ENCODE results near the gene SNAI1.
"Not testable (repeated sequence)": the region's sequence is repeated elsewhere in the genome, so short reads cannot be mapped to it uniquely, and the experiment has no call there.

Gene SNAI1

GRCh38 chr20:49966861-49967260 lies 15.9 kb upstream of the SNAI1 start:
- Histone ChIP-seq H3K9ac (ENCODE audit: insufficient read length, low read depth) (no peak overlapping the region), H3K4me3 (ENCODE audit: insufficient read length, low read depth) (no peak overlapping the region), H3K4me1 (ENCODE audit: insufficient read depth, insufficient read length) (no peaks in the 10 kb centered on the region), H3K36me3 (ENCODE audit: insufficient read depth, insufficient read length, low read length) (no peaks in the 10 kb centered on the region), H3K27me3 (ENCODE audit: insufficient read depth, insufficient read length) (no peaks in the 10 kb centered on the region), H3K9me3 (ENCODE audit: insufficient read depth, low read length) (no peaks in the 10 kb centered on the region)
- TF ChIP-seq SUZ12 (IDR thresholded peaks at IDR 0.05; ENCODE audit: extremely low read depth, insufficient read depth, insufficient read length) (no peak), YY1 (IDR thresholded peaks at IDR 0.05; ENCODE audit: insufficient read depth, insufficient read length) (no peak), ZNF274 (IDR thresholded peaks at IDR 0.05; ENCODE audit: low read depth, low read length) (no peak)
- no peak for DNase-seq (ENCODE audit: low read depth, low spot score)

- no peak overlapping the region for H3K9ac ChIP-seq (ENCODE audit: insufficient read length, low read depth)
- H3K4me3 ChIP-seq (ENCODE audit: insufficient read length, low read depth), result no peak overlapping the region
- H3K9me3 ChIP-seq (ENCODE audit: insufficient read depth, low read length), result no peaks in the 10 kb centered on the region
- no peak for TF ChIP-seq ZNF274 (IDR thresholded peaks at IDR 0.05; ENCODE audit: low read depth, low read length)
- TF ChIP-seq SUZ12 (IDR thresholded peaks at IDR 0.05; ENCODE audit: extremely low read depth, insufficient read depth, insufficient read length), result no peak
- no peak for TF ChIP-seq YY1 (IDR thresholded peaks at IDR 0.05; ENCODE audit: insufficient read depth, insufficient read length)
- H3K27me3 ChIP-seq (ENCODE audit: insufficient read depth, insufficient read length), result no peaks in the 10 kb centered on the region
- H3K36me3 ChIP-seq (ENCODE audit: insufficient read depth, insufficient read length, low read length), result no peaks in the 10 kb centered on the region
- no peak for DNase-seq (ENCODE audit: low read depth, low spot score)
- no peaks in the 10 kb centered on the region for H3K4me1 ChIP-seq (ENCODE audit: insufficient read depth, insufficient read length)
These were observed 13.5 kb upstream of the SNAI1 start for GRCh38 chr20:49969234-49969633.

- H3K4me3 ChIP-seq (ENCODE audit: insufficient read length, low read depth), result no peak overlapping the region
- DNase-seq (ENCODE audit: low read depth, low spot score), result no peak
These were observed 12.8 kb upstream of the SNAI1 start for GRCh38 chr20:49969946-49970345.

GRCh38 chr20:49970498-49970897 lies 12.3 kb upstream of the SNAI1 start:
- H3K4me3 ChIP-seq (ENCODE audit: insufficient read length, low read depth), result no peak overlapping the region
- H3K36me3 ChIP-seq (ENCODE audit: insufficient read depth, insufficient read length, low read length), result no peaks in the 10 kb centered on the region
- DNase-seq (ENCODE audit: low read depth, low spot score), result no peak
- no peak for TF ChIP-seq ZNF274 (IDR thresholded peaks at IDR 0.05; ENCODE audit: low read depth, low read length)
- TF ChIP-seq YY1 (IDR thresholded peaks at IDR 0.05; ENCODE audit: insufficient read depth, insufficient read length), result no peak
- TF ChIP-seq SUZ12 (IDR thresholded peaks at IDR 0.05; ENCODE audit: extremely low read depth, insufficient read depth, insufficient read length), result no peak
- no peaks in the 10 kb centered on the region for H3K4me1 ChIP-seq (ENCODE audit: insufficient read depth, insufficient read length)
- no peaks in the 10 kb centered on the region for H3K27me3 ChIP-seq (ENCODE audit: insufficient read depth, insufficient read length)
- no peak overlapping the region for H3K9ac ChIP-seq (ENCODE audit: insufficient read length, low read depth)
- H3K9me3 ChIP-seq (ENCODE audit: insufficient read depth, low read length), result no peaks in the 10 kb centered on the region

More at GRCh38 chr20:49969946-49970345, 12.8 kb upstream of the SNAI1 start:
- Histone ChIP-seq H3K4me1 (ENCODE audit: insufficient read depth, insufficient read length) (no peaks in the 10 kb centered on the region), H3K36me3 (ENCODE audit: insufficient read depth, insufficient read length, low read length) (no peaks in the 10 kb centered on the region), H3K27me3 (ENCODE audit: insufficient read depth, insufficient read length) (no peaks in the 10 kb centered on the region), H3K9ac (ENCODE audit: insufficient read length, low read depth) (no peak overlapping the region), H3K9me3 (ENCODE audit: insufficient read depth, low read length) (no peaks in the 10 kb centered on the region)
- TF ChIP-seq SUZ12 (IDR thresholded peaks at IDR 0.05; ENCODE audit: extremely low read depth, insufficient read depth, insufficient read length), result no peak

GRCh38 chr20:49973981-49974380 lies 8.8 kb upstream of the SNAI1 start:
- TF ChIP-seq YY1 (IDR thresholded peaks at IDR 0.05; ENCODE audit: insufficient read depth, insufficient read length), result no peak
- TF ChIP-seq ZNF274 (IDR thresholded peaks at IDR 0.05; ENCODE audit: low read depth, low read length), result no peak
- TF ChIP-seq SUZ12 (IDR thresholded peaks at IDR 0.05; ENCODE audit: extremely low read depth, insufficient read depth, insufficient read length), result no peak
- Histone ChIP-seq H3K4me1 (ENCODE audit: insufficient read depth, insufficient read length) (no peaks in the 10 kb centered on the region), H3K27me3 (ENCODE audit: insufficient read depth, insufficient read length) (no peaks in the 10 kb centered on the region), H3K36me3 (ENCODE audit: insufficient read depth, insufficient read length, low read length) (no peaks in the 10 kb centered on the region), H3K4me3 (ENCODE audit: insufficient read length, low read depth) (no peak overlapping the region), H3K9ac (ENCODE audit: insufficient read length, low read depth) (no peak overlapping the region), H3K9me3 (ENCODE audit: insufficient read depth, low read length) (no peaks in the 10 kb centered on the region)
- no peak for DNase-seq (ENCODE audit: low read depth, low spot score)

GRCh38 chr20:49976542-49976941 lies 6.2 kb upstream of the SNAI1 start:
- H3K4me3 ChIP-seq (ENCODE audit: insufficient read length, low read depth), result no peak overlapping the region
- no peak for DNase-seq (ENCODE audit: low read depth, low spot score)
- H3K9me3 ChIP-seq (ENCODE audit: insufficient read depth, low read length), result no peaks in the 10 kb centered on the region
- TF ChIP-seq ZNF274 (IDR thresholded peaks at IDR 0.05; ENCODE audit: low read depth, low read length) (no peak), SUZ12 (IDR thresholded peaks at IDR 0.05; ENCODE audit: extremely low read depth, insufficient read depth, insufficient read length) (no peak), YY1 (IDR thresholded peaks at IDR 0.05; ENCODE audit: insufficient read depth, insufficient read length) (no peak)
- H3K36me3 ChIP-seq (ENCODE audit: insufficient read depth, insufficient read length, low read length), result no peaks in the 10 kb centered on the region
- H3K27me3 ChIP-seq (ENCODE audit: insufficient read depth, insufficient read length), result peaks cover 22% of the 10 kb centered on the region
- peaks cover 7% of the 10 kb centered on the region for H3K4me1 ChIP-seq (ENCODE audit: insufficient read depth, insufficient read length)
- H3K9ac ChIP-seq (ENCODE audit: insufficient read length, low read depth), result no peak overlapping the region

- Histone ChIP-seq H3K4me1 (ENCODE audit: insufficient read depth, insufficient read length) (peaks cover 15% of the 10 kb centered on the region), H3K27me3 (ENCODE audit: insufficient read depth, insufficient read length) (peaks cover 31% of the 10 kb centered on the region)
- not testable (repeated sequence) for H3K4me3 ChIP-seq (ENCODE audit: insufficient read length, low read depth); H3K9ac ChIP-seq (ENCODE audit: insufficient read length, low read depth); H3K36me3 ChIP-seq (ENCODE audit: insufficient read depth, insufficient read length, low read length); H3K9me3 ChIP-seq (ENCODE audit: insufficient read depth, low read length); DNase-seq (ENCODE audit: low read depth, low spot score)
These were observed 5.0 kb upstream of the SNAI1 start for GRCh38 chr20:49977740-49978139.

GRCh38 chr20:49978685-49979029 lies 4.1 kb upstream of the SNAI1 start:
- peaks cover 31% of the 10 kb centered on the region for H3K27me3 ChIP-seq (ENCODE audit: insufficient read depth, insufficient read length)
- TF ChIP-seq SUZ12 (IDR thresholded peaks at IDR 0.05; ENCODE audit: extremely low read depth, insufficient read depth, insufficient read length) (no peak), YY1 (IDR thresholded peaks at IDR 0.05; ENCODE audit: insufficient read depth, insufficient read length) (no peak), ZNF274 (IDR thresholded peaks at IDR 0.05; ENCODE audit: low read depth, low read length) (no peak)
- no peak for DNase-seq (ENCODE audit: low read depth, low spot score)
- peaks cover 3% of the 10 kb centered on the region for H3K36me3 ChIP-seq (ENCODE audit: insufficient read depth, insufficient read length, low read length)
- H3K9ac ChIP-seq (ENCODE audit: insufficient read length, low read depth), result no peak overlapping the region
- H3K4me3 ChIP-seq (ENCODE audit: insufficient read length, low read depth), result no peak overlapping the region
- peaks cover 15% of the 10 kb centered on the region for H3K4me1 ChIP-seq (ENCODE audit: insufficient read depth, insufficient read length)
- no peaks in the 10 kb centered on the region for H3K9me3 ChIP-seq (ENCODE audit: insufficient read depth, low read length)
